DMS153 treated with DMSO at 0.1 percent for 48 hours (cell line): ENCODE measurements around the gene CYFIP2.

Source experiments
- DNase-seq: peaks from one replicate; lab custom pipeline; 2025; ENCODE audit not compliant: unreplicated experiment; lab: John Stamatoyannopoulos, UW

CYFIP2 gene

DNA sequence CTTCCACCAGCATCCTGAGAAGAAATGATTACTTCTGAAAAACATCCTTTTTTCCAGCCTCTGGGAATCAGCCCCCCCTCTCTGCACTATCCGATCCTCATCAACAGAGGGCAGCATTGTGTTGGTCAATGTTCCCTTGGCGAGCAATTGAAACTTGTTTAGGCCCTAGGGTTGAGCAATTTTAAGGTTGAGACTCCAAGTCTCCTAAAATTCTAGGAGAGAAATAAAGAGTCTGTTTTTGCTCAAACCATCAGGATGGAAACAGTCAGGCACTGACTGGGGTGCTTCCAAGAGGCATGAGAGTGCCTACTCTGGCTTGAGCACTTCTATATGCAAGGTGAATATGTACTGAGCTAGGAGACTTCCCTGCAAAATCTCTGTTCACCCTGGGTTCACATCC, 12.4 kb upstream of the CYFIP2 start:
- no peak for DNase-seq

DNA sequence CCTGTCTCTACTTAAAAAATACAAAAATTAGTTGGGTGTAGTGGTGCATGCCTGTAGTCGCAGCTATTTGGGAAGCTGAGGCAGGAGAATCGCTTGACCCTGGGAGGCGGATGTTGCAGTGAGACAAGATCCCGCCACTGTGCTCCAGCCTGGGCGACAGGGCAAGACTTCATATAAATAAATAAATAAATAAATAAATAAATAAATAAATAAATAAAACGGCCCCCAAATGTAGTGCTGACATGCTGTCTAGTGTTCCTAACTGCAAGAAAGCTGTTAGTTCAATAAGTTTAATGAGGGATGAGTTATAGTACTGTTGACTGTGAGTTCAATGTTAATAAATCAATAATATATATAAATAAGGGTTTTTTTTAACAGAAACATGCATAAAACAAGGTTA, 7.5 kb upstream of the CYFIP2 start:
- DNase-seq = no peak

DNA sequence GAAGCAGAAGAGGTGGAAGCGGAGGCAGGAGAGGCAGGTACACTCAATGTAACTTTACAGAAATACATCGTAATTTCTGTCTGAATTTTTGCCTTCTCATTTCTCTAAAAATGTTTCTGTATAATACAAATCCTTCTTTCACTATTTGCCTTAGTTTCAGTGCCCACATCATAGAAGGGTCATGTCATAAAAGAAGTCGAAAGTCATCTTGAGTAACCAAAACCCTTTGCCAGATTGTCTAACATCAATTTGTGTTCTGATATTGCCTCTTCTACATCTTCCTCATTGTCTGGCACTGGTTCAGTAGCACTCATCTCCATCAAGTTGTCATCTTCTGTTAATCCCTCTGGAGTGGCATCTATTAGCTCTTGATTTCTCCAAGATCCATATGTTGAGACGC, 6.2 kb upstream of the CYFIP2 start:
- DNase-seq = no peak

DNA sequence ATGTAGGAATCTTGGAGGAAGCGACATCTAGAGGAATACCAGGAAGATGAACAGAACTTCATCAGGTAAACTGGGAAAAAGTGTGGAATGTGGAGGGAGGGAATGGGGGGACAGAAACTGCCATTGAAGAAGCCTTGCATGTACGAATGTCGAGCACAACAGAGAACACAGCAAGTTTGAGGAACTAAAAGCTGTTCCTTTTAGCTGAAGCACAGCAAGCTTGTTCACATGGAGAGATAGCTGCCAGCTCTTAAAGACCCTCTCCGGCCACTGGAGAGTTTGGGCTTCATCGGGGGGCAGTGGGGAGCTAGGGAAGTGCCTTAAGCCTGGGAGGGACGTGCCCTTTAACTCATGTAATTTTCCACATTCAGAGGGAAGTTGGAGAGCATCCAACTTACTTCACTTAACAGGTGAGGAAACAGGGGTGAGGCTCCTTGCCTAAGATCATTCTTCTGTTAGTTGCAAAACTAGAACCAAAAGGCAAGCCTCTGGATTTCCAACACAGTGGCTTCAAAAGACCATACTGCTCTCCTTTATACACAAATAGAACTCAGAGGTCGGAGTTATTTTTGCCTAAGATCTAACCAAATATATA, 2.3 kb upstream of the CYFIP2 start:
- no peak for DNase-seq

DNA sequence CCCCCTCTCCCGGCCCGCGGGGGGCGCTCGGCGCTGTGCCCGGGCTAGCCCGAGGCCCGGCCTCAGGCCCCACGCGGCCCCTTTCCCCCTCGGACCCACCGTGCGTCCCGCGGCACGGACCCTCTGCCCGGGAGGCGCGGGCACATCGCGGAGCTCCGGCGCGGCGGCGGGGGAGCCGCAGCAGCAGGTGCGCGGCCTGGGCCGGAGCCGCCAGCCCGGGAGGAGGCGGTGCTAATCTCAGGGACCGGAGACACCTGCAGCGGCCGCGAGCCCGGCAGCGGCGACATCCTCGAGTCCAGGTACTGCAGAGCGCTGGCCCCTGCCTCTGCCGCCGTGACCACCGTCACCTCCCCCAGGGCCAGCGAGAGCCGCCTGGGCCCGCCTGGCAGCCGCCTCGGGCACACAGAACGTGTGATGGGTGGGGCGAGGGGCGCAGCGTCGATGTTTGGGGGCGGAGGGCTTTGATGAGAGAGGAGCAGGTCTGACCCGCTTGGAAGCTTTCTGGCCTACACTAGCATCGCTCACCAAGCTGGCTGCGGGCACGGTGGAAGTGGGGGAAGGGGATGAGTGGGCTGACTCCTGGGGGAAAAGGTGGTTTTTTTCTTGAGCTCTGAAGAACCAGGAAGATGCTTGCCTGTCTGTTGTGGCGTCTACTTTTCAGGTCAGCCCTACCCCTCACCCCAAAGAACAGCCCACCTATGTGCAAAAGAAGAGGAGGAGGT, 524 bp downstream of the CYFIP2 start:
- no peak for DNase-seq

DNA sequence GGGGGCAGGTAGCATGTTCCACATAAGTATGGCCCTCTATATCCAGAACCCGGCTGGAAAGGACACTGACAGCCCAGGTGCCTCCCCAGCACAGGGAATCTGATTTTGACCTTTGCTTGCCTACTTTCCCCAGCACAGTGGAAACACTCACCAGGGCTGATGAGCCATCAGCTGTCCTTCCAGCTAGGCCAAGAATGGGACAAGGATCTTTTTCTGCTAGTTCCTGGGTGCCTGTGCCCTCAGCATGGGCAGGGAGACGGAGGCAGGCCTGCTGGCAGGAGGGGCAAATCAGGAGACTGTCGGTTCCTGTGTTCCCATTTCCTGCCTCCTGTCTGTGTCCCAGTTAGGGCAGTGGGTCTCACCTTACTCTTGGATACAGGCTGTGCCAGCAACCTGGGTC, 1.1 kb downstream of the CYFIP2 start:
- DNase-seq = no peak

DNA sequence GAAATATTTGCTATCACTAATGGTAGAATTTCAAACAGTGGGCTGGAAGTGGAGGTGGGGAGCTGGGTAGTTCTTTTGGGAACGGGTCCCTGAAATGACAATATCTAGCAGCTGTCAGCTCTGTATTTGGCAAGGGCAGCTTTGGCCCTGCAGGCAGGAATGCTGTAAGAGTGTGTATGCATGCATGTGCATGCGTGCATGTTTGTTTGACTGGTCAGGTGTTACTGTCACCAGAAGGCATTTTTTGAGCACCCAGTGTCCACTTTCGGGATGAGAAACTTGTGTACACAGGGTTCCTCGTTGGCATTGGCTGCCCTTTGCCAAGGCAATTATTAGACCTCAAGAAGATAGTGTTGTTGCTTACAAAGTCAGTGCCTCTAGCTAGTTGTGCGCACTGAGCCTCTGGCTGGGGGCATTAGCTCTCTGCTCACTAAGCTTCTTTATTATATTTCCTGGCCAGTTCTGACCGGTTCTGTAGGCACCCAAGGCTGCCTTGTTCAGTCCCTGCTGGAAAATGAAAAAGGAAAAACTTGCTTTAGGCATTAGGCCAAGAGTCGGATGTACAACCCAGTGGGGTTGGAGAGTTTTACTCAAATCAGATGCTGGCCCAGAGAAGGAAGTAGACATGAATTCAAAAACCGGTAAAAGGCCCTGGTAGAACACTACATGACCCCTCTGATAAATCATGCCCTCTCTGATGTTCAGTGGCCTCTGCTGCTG, 2.0 kb downstream of the CYFIP2 start:
- DNase-seq = no peak

DNA sequence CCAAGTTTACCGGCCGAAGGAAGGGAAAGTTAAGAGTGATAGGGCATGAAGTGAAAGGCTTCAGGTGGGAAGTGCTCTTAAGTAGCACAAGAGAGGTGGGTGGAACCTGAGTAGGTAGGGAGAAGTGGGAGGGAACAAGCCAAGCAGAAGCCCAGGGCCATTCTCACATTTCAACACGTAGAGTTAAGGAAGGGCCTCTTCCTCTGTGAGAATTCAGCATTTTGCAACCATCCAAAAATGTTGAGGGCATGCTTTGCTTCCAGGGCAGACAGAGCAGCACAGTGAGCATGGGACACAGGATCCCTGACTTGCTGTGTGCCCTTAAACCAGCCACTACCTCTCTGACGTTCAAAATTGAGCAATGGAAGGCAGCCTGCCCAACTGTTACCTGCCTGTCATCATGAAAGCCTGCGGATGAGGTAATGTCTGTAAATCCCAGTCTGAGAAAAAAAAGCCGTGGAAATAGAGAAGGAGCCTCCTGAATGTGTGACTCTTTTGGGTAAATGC, 3.3 kb downstream of the CYFIP2 start:
- no peak for DNase-seq

DNA sequence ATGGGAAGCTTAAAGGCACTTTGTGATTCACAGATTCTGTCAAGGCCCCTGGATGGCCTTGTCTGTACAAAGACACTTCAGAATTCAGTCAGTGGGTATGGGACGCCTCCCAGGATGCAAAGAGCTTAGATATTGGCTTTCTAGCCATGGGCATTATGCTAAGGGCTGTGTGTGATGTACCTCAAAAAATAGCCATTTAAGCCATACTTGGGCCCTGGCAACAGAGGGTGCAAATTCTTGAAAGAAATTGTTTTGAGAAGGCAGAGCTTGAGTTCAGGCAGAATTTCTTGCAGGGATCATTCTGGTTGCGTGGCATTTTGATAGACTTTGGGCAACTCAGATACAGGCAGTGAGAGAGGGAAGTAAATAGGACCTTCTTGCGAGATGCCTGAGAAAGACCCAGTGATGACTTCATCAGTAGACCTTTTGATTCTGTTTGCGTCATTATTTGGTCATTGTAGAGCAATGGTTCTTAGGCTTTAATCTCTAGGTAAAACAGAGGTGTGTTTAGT, 3.9 kb downstream of the CYFIP2 start:
- no peak for DNase-seq

DNA sequence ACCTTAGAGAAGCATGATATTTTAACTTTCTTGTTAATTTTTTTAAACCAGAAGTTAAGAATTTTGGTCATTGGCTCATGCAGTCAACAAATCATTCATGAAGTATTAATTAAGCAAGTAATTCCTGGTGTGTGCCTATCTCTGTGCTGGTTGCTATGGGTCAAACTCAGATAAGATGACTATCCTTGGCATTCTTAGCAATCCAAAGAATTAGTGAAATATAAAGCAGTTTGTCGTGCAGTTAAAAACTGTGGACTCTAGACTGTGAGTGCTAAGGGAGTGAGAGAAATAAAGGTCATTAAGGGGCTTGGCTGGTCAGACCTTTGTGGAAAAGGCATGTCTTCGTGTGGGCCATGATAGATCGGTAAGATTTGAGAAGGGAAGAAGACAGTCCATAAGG, 4.8 kb downstream of the CYFIP2 start:
- no peak for DNase-seq

GRCh38 chr5:157271740-157272271, 5.9 kb downstream of the CYFIP2 start:
- no peak for DNase-seq

DNA sequence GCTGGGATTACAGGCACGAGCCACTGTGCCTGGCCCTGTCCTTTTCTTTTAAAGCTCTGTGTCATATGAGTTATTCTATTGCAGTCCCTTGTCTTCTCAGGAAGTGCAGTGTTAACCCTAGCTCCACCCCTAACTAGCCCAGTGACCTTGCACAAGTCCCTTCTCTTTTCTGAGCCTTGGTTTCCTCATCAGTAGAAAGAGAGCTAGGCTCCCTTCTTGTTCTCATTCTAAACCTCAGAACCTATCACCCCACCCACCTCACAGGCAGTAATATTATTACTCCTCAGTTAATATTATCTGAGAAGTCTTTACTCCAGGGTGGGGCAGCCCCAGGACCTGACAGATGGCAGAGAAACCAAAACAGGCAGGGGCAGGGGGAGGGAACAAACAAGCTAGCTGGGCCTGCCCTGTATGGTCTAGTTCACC, 7.2 kb downstream of the CYFIP2 start:
- DNase-seq = no peak

DNA sequence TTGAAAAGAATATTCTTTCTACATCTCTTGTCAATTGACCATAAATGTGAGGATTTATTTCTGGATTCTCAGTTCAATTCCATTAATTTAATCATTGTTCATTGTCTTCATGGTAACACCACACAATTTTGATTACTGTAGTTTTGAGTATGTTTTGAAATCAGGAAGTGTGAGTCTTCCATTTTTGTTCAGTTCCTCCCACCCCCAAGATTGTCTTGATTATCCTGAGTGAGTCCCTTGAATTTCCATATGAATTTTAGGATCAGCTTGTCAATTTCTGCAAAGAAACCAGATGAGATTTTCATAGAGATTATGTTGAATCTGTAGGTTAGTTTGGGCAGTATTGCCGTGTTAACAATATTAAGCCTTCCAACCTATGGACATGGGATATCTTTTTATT, 9.5 kb downstream of the CYFIP2 start:
- DNase-seq = no peak

DNA sequence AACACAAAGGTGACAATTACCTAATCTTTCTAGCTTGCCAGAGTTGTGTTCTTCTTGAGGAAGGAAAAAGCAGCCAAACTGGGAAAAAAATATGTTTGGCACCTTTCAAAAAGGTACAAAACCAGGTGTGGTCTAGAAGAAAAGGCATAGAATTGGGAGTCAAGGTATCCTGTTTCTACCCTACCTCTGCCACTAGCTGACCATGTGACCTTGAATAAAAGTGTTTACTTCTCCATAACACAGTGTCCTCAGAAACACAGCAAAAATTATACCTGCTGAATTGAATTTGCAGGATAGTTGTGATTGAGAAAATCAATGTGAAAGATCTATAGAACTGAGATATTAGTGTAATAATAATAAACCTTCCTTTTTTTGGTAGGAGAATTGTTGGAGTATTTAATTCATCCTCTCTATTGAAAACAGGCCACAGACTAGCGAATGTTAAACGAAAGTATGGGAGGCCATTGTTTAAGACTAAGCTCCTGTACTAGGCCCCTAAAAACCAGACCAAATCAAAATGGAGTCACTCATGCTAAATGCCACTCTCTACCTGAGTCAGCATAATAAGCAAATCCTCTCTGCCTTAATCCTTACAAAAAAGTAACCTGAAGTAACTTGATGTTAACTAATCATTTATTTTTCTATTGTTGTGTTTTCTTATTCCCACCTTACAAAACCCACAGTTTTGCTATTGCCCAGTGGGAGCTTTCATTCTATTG, 12.6 kb downstream of the CYFIP2 start:
- no peak for DNase-seq

- no peak for DNase-seq
Measured at GRCh38 chr5:157279605-157280239, 13.8 kb downstream of the CYFIP2 start.

DNA sequence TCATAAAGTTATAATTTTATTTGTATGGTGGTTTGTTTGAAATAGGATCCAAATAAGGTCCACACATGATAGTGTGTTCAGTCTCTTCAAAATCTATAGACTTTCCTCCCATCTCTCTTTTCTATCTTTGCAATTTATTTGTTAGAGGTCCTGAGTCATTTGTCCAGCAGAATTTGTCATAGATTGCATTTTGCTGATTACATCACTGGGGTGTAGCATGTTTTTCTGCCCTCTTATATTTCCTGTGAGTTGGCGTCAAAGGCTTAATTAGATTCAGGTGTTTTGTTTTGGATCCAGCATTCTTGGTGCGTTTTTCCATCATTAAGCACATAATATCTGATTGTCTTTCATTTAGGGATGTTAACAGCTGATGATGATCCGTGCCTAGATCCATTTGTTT, 15.0 kb downstream of the CYFIP2 start:
- no peak for DNase-seq

GRCh38 chr5:157282150-157282549, 16.2 kb downstream of the CYFIP2 start:
- no peak for DNase-seq

GRCh38 chr5:157283434-157283833, 17.5 kb downstream of the CYFIP2 start:
- DNase-seq = no peak

DNA sequence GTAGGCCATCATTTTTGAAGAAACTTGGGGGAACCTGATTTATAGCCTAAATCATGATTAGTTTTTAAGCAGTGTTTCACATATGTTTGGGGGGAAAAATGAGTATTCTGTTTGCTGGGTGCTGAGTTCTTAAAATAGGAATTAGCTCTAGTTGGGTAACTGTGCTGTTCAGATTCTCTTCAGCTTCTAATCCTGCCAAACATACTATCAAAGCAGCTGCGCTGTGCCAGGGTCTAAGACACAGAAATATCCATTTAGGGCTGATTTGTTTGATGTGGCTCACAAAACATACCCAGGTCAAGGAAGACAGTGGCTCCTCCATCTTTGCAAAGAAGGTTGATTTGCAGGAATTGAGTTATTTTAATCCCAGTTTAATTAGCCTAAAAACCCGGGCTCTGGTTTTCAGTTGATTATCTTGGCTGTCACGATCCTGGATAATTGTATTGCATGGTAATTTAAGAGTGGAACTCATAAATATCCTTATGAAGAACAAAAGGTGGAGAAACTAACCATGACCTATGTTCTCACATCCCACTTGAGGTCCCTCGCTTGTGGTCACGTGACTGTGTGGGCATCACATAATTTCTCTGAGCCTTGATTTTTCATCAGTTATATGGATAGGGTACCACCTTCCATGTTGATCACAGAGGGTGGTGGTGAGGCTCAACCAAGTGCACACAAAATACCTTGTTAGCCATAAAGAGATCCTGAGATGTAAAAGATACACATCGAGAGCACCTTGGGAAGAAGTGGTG, 18.7 kb downstream of the CYFIP2 start:
- DNase-seq = no peak
